ENCODE results near the gene KCNJ4.
"Not testable (repeated sequence)": the region's sequence is repeated elsewhere in the genome, so short reads cannot be mapped to it uniquely, and the experiment has no call there.

Gene KCNJ4

DNA sequence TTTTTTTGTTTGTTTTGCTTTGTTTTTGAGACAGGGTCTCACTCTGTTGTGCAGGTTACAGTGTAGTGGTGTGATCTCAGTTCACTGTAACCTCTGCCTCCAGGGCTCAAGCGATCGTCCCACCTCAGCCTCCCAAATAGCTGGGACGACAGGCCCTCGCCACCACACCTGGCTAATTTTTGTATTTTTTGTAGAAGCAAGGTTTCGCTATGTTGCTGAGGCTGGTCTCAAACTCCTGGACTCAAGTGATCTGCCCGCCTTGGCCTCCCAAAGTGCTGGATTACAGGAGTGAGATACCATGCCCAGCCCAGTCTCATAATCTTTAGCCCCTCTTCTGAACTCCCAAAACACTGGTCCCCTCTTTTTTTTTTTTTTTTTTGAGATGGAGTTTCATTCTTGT lies 50.6 kb downstream of the KCNJ4 start:
- DNase-seq = no peak

DNA sequence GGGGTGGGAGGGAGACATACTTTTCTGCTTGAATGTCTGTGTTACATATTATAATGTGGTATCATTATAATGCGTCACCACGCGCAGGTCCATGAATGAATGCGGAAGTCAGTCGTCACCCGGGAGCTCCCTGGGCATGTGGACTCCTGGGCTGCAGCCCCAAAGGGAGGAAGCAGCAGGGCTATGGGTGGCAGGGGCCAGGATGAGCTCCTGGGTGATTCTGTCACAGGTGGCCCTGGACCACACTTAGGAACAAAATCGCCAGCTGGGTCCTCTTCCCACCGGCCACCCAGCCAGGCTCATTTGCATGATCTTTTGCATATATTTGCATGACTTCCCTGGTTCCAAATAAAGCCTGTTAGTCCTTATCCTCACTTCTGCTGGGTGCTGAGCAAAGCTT lies 51.2 kb downstream of the KCNJ4 start:
- DNase-seq = no peak

DNA sequence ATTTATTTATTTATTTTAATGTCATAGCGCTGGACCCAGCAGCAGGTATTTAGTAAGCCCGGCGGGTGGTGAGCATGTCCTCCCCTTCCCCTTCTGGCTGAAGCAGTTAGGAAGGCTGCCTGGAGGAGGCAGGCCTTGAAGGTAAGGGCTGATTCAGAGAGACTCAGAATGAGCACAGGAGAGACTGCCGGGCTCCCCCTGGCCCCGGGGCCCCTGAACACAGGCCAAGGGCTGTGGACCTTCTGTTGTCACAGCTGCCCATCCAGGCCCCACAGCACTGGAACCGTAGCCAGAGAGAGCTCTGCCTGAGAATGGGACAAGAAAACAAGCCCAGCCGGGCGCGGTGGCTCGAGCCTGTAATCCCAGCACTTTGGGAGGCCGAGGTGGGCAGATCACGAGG lies 52.8 kb downstream of the KCNJ4 start:
- DNase-seq = no peak

DNA sequence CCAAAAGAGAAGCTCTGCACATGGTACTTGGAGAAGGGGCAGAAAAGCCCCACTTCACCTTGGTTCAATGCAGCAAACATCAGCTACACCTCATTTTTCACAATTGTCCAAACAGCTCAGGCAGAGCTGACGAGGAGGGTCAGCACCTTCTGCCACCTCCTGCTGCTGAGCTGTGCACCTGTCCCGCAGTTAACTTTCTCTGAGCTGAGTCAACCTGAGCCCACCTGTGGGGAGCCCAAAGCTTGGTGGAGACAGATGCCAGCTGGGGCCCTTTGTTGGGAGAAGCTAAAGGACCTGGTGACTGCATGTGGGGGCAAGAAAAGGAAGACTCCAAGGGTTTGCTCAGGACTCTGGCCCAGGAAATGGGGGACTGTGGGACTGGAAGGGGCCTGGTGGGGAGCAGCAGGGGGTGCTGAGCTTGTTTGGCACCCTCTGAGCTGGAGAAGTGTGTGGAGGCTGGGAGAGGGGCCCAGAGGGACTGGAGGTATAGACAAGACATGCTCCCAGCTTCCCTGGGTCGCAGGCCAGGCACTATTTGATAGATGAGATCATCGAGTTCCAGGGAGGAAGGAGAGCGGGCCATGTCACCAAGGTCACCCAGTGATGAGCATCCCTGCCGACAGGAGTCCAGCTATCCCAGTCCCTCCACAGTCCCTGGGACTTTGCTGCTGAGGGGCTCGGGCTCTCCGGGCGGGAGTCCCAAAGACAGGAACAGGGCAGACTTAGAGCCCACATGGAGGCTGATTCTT lies 53.5 kb downstream of the KCNJ4 start:
- DNase-seq = no peak

DNA sequence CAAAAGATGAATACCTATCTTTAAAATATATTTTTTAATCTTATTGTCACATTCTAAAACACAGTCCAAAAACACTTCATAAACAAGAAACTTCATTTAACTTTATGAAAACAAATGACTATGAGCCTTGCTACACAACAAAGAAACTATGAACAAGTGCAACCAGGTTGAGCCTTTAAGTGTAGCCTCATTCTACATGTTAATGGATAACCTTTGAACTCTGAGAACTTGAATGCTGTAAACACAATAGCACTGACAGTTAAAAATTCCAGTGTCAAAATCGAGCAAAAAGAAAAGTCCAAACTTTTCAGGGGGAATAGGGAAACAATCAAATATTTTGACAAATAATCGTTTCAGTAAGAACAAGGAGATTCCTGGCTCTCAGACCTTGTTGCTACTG lies 54.7 kb downstream of the KCNJ4 start:
- not testable (repeated sequence) for DNase-seq

DNA sequence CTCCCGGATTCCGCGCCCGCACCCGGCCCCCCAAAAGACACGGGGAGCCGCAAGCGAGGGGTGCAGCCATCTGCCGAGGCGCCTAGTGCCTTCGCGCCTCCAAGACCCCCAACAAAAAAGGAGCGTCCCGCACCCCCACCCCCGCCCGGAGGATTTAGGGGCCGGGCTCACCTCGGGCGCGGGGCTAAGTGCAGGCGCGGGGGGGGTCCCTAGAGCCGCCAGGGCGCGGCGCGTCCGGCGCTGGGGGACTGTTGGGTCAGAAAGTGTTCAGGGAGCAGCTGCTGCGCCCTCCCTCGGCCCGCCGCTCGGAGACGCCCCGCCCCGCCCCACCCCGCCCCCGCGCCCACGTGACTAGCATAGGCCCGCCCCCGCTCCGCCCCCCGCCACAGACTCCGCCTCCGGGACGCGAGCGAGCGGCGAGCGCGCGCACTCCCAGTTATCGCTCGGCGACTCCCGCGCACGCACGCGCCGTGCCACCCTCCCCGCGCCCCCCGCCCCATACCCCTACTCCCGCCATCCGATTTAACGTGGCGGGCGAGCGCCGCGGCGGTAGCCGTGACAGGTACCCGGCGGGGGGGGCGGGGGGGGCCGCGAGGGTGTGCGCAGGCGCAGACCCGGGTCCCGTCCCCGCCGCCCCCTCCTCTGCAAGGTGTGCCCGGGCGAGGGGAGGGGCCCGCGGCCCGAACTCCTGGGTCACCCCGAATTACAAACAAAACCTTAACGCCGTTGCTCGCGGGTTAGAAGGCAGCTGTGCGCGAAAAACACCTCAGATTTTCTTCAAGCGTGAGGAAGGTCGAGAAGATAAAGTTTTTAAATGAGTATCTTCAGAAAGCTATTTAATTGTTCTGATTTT lies 56.2 kb downstream of the KCNJ4 start:
- DNase-seq = no peak

DNA sequence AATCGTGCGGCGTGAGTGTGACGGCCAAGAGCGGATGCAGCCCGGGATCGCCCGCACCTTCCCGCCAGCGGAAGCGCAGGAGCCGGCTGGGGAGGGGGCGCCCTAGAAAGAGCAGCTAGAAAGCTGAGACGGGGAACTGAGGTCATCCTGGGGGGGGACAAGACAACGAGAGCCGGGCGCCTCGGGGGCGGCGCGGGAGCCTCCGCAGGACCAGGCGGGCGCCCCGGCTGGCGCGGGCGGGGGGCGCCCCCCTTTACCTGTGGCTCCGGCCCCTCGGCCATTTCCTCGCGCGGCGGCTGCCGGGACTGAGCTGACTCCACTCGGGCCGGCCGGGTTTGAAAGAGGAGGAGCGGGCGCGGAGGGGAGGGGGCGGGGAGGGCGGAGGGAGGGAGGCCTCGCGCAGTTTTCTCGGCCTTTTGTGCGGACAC lies 56.8 kb downstream of the KCNJ4 start:
- DNase-seq = not testable (repeated sequence)

DNA sequence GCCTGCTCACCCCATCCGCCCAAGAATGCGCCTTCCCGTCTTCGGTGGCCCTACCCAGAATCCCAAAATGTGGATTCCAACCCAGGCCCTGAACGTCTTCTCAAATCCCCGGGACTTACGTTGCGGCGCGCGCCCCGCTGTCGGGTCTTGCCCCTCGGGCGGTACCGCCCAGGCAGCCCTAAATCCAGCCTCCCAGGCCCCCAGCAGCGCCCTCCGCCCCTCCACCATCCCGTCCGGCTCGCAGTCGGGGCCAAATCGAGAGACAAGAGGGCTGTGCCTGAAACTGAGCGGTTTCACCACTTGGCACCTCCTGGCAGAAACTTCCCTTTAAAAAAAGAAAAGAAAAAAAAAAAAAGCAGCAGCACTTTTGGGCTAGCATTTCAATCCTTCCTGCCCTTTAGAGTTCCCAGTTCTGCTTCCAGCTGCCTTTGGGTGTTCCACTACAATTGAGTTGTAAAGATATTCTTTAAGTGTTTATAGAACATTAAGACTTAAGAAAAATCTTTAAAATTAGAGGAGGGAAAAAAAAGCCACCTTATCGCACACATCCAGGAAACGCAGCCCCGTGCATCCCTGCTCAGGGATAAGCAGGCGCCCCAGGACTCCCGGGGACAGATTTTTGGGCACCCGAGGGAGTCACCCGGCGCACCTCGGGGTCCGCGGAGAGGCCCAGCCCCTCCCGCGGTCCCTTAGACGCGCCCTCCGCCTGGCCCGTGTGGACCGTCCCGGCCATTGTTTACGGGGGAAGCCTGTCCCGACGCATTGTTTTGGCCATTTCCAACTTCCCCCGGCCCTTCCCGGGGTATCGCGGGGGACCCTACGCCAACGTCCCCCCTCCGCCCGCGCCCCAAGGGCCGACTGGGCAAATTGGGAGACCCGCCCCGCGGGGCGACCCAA lies 57.6 kb downstream of the KCNJ4 start:
- no peak for DNase-seq

DNA sequence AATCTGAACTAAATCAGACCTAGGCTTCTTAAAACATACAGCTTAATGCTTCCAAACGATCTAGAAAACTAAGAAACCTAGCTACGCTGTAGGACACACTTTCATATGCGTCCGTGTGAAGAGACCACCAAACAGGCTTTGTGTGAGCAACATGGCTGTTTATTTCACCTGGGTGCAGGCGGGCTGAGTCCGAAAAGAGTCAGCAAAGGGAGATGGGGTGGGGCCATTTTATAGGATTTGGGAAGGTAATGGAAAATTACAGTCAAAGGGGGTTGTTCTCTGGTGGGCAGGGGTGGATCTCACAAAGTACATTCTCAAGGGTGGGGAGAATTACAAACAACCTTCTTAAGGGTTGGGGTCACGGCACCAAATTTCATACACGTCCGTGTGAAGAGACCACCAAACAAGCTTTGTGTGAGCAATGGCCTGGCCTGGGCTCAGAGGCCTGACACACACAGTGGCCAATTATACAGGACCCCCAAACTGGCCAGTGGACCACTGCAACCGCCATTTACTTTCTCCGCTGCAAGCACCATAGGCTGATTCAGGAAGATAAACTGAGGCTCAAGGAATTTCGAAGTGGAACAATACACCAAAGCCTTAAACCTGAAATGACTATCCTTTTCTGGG lies 58.4 kb downstream of the KCNJ4 start:
- not testable (repeated sequence) for DNase-seq

DNA sequence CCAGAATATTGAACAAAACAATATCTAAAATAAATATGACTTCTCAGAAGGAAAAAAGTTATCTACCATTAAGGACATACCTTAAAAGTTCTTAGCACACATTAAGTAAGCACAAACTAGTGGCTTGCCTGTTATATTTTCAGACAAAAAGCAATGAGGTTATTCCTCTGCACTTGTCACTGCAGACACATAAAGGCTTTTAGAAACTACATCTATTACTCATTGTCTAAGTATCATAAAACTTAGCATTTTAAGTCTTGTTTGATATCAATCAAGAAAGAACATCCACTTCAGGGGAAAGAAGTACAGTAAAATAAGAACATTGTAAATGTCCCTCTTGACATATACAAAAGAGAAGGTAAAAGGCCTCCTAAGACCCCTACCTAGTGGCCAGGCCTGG lies 59.1 kb downstream of the KCNJ4 start:
- DNase-seq = not testable (repeated sequence)

DNA sequence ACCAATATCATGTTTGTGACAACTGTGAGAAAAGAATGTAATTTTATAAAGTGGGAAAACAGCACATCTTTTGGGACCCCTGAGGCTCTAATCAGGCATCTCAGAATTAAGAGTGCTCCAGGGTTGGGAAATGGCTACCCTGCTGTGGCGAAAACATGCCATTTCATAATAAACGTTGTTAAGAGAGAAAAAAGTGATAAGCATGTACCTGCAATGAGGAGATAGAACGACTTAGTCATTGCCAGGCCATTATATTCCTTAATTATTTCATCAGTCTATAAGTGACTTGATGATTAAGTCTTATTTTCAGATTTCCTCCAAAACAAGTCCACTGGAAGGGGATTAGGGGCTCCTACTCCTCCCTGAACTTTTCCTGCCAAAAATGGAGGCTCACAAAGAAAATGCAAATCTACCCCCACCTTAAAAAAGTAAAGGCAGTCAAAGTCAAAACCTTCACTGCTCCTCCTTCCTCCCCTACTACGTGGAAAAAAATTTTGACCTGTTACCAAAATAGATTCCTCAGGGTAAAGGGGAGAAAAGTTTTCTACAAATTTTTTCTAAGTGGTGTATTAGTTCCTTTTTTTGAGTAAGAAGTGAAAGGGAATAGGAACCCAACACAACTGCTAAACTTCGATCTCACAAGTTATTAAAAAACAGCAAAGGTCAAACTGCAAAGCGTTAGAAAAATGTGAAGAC lies 59.9 kb downstream of the KCNJ4 start:
- not testable (repeated sequence) for DNase-seq

DNA sequence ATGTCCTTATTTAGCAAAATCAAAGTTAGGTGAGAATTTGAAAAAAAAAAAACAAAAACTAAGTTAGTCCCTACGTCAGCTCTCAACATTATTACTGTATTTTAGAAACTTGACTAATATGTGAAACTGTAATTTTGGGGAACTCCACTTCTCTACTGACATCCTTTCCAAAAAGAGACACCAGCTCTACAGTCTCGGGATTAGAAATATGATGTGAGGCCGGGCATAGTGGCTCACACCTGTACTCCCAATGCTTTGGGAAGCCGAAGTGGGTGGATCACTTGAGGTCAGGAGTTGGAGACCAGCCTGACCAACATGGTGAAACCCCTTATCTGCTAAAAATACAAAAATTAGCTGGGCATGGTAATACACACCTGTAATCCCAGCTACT lies 65.6 kb downstream of the KCNJ4 start:
- not testable (repeated sequence) for DNase-seq

DNA sequence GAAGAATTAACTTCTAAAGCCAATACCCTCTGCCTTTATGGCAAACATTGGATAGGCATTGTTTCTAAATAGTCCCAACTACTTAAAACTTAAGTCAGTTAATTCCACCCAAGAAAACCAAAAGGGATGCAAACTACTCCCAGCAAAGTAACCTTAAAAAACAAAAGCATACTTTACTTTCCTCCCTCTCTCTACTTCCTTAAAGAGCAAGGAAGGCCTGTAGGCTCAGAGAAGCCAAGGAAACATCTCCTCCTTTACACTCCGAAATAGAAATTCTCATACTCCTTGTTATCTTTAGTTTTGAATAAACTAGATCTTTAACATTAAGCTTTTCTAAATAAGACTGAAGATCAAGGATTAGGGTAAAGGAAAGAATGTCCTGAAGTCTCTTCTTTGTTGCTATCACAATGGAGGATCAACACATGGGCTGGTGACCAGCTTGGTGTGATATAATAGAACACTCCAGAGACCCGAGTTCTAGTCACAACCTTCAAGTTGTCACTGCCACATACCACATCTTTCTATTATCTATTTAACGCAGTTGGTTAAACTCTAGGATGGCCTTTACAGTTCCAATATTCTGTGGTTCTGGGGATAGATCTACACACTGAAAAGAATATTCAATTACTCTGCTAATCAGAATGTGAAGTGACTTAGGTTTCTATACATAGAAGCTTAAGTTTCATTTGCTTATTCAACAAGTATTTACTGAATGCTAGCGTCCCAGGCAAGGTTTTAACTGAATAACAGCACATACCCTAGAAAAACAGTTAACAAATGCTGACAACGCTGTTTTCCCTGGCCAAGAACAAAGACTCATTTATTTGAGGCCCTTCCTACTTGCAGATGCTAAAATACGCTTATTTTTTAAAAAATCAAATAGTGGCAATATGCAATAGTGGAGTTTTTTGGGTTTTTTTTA lies 66.2 kb downstream of the KCNJ4 start:
- DNase-seq = not testable (repeated sequence)

DNA sequence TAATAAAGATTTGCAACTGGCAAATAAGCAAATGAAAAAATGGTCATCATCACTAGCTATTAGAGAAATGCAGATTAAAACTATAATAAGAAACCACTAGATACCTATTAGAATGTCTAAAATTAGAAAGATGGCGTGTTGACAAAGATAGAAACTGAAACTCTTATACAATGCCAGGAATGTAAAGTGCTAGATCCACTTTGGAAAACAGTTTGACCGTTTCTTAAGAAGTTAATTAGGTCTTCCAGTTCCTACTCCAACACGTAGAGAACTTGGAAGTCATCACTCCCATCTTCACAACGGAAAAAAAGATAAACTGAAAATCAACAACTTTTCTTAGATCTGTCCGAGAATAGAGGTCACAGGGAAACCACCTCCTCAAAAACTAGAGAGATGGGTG lies 68.1 kb downstream of the KCNJ4 start:
- DNase-seq = not testable (repeated sequence)

DNA sequence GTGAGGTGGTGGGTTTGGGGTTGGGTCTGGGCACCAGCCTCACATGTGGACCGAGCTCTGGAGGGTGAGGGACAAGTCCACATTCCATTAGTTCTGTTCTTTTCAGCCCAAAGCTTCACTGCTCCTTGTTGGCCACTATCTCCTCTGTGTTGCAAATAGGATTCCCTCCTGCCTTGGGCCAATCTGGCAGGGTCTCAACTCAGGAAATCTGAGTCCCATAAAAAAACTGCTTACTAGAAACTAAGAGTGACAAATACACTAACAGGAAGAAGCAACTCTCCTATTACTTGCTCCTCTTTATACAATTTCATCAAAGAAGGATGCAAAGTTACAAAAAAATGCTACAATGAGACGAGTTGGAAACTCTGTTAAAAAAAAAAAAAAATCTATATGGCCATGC lies 71.6 kb downstream of the KCNJ4 start:
- DNase-seq = no peak

DNA sequence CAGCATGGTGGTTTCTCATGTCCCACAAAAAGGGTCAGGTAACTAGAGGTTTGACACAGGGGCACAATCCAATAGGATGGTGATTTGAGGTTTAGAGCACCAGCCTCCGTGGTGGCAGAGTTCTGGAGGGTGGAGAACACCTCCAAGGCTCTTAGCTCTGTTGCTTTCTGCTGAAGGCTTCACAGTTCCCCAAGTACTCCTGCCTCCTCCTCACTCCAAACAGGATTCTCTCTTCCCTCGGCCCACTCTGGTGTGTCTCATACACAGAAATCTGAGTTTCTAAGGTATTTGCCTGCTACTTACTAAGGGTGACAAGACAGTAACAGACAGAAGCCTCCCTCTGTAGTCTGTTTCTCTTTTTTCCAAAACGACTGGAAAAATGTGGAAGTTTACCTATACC lies 73.6 kb downstream of the KCNJ4 start:
- DNase-seq = not testable (repeated sequence)

Data from NCI-H1417 treated with DMSO at 0.1 percent for 48 hours (cell line).